Measurements from ENCODE around the gene EPB41L1.

- TF ChIP-seq BHLHE40 (IDR thresholded peaks at IDR 0.05; ENCODE audit: borderline replicate concordance) (no peak), PKNOX1 (IDR thresholded peaks at IDR 0.05) (no peak), ELF4 (IDR thresholded peaks at IDR 0.05) (no peak), SUZ12 (IDR thresholded peaks at IDR 0.05) (no peak), SP1 (IDR thresholded peaks at IDR 0.05) (no peak), L3MBTL2 (conservative IDR thresholded peaks at IDR 0.05) (no peak), FOXK2 (IDR thresholded peaks at IDR 0.05) (no peak), FOXM1 (IDR thresholded peaks at IDR 0.05; ENCODE audit: borderline replicate concordance) (no peak)
Observed at GRCh38 chr20:36130390-36130789, 24.1 kb upstream of the EPB41L1 start.
